IMR-90 (cell line): ENCODE data around the gene KCNQ1. TPM values are rescaled to one million over a fixed set of nuclear protein-coding genes. Genes with fewer than 3 reads are reported as not detected.

ENCODE experiments used
- ATAC-seq: fragments of 200-7000 bp; cut with Tn5 transposase; 2 replicates; pipeline ENCODE4 v1.9.1; 2020; ENCODE audit warnings: low read depth, mild to moderate bottlenecking, moderate library complexity
- BruUV-seq: library from RNA; stranded (reverse); fragments of 400-500 nt; replicated peaks from 2 replicates; lab custom pipeline; 2021; lab: Mats Ljungman, UMichigan
- CTCF ChIA-PET: fragments of 300-600 bp; formaldehyde crosslinking; extraction: SDS; loops from one replicate; lab custom pipeline; 2021; ENCODE audit warnings: antibody characterized with exemption; lab: Yijun Ruan, JAX
- POLR2A ChIA-PET: fragments of 300-600 bp; sonication (Branson Sonifier 250); formaldehyde crosslinking; loops from one replicate; lab custom pipeline; 2022; ENCODE audit warnings: antibody characterized with exemption; ENCODE audit not compliant: unreplicated experiment; lab: Charles Lee
- DNase-seq: peaks from one replicate; pipeline ENCODE4 v3.0.0; 2013
- H2AFZ ChIP-seq: replicated peaks from 2 replicates; pipeline ENCODE3; 2013; ENCODE audit warnings: low read length, mild to moderate bottlenecking; ENCODE audit not compliant: poor library complexity
- H2AK5ac ChIP-seq: 2 replicates; pipeline ENCODE4 v1.6.1; 2013; ENCODE audit warnings: low read depth, low read length, inconsistent platforms
- H2AK9ac ChIP-seq: replicated peaks from 2 replicates; pipeline ENCODE3; 2013; ENCODE audit warnings: mild to moderate bottlenecking, low read depth, low read length, moderate library complexity; ENCODE audit not compliant: poor library complexity
- H2BK120ac ChIP-seq: 2 replicates; pipeline ENCODE4 v1.6.1; 2013; ENCODE audit warnings: low read depth, low read length, inconsistent platforms
- H2BK15ac ChIP-seq: 3 replicates; pipeline ENCODE4 v1.6.1; 2013; ENCODE audit warnings: low read depth, low read length, inconsistent platforms
- H2BK20ac ChIP-seq: 2 replicates; pipeline ENCODE4 v1.6.1; 2013; ENCODE audit warnings: low read depth, mild to moderate bottlenecking, inconsistent platforms, low read length, moderate library complexity
- H2BK5ac ChIP-seq: 2 replicates; pipeline ENCODE4 v1.6.1; 2013; ENCODE audit warnings: mild to moderate bottlenecking, low read depth, low read length, inconsistent platforms; ENCODE audit not compliant: poor library complexity, severe bottlenecking
- H3K14ac ChIP-seq: replicated peaks from 2 replicates; pipeline ENCODE4 v1.6.1; 2013; ENCODE audit warnings: low read depth, low read length, inconsistent platforms
- H3K18ac ChIP-seq: 2 replicates; pipeline ENCODE4 v1.6.1; 2013; ENCODE audit warnings: low read depth, low read length, control low read depth
- H3K23ac ChIP-seq: 2 replicates; pipeline ENCODE4 v1.6.1; 2013; ENCODE audit warnings: low read depth, low read length, inconsistent platforms
- H3K27ac ChIP-seq: 2 replicates; pipeline ENCODE4 v1.5.1; 2013; ENCODE audit warnings: mild to moderate bottlenecking, control low read depth, low read length; ENCODE audit not compliant: insufficient read depth
- H3K27me3 ChIP-seq: 2 replicates; pipeline ENCODE4 v1.6.1; 2013; ENCODE audit warnings: low read length; ENCODE audit not compliant: control insufficient read depth, insufficient read depth
- H3K36me3 ChIP-seq: 2 replicates; pipeline ENCODE4 v1.6.1; 2013; ENCODE audit warnings: low read length, mixed read lengths; ENCODE audit not compliant: control insufficient read depth, insufficient read depth
- H3K4ac ChIP-seq: 2 replicates; pipeline ENCODE4 v1.6.1; 2013; ENCODE audit warnings: low read depth, low read length, inconsistent platforms
- H3K4me1 ChIP-seq: 2 replicates; pipeline ENCODE4 v1.6.1; 2013; ENCODE audit warnings: low read length, mixed read lengths; ENCODE audit not compliant: control insufficient read depth, insufficient read depth
- H3K4me2 ChIP-seq: 2 replicates; pipeline ENCODE4 v1.6.1; 2013; ENCODE audit warnings: low read depth, mild to moderate bottlenecking, control low read depth, low read length, moderate library complexity
- H3K4me3 ChIP-seq: 2 replicates; pipeline ENCODE4 v1.5.1; 2013; ENCODE audit warnings: low read depth, mild to moderate bottlenecking, control low read depth, low read length, moderate library complexity; ENCODE audit not compliant: insufficient read depth
- H3K56ac ChIP-seq: 2 replicates; pipeline ENCODE4 v1.6.1; 2013; ENCODE audit warnings: low read length, inconsistent platforms; ENCODE audit not compliant: insufficient read depth; ENCODE audit errors: extremely low read depth
- H3K79me1 ChIP-seq, 2 experiments: 2 replicates each; pipeline ENCODE4 v1.6.1; 2013; ENCODE audit warnings: low read length in 2 of 2, inconsistent platforms in 1 of 2, low read depth in 1 of 2
- H3K9ac ChIP-seq: 2 replicates; pipeline ENCODE4 v1.6.1; 2013; ENCODE audit warnings: low read depth, low read length, control low read depth
- H3K9me1 ChIP-seq: 2 replicates; pipeline ENCODE4 v1.6.1; 2013; ENCODE audit warnings: low read length, inconsistent platforms; ENCODE audit not compliant: insufficient read depth
- H3K9me3 ChIP-seq: 2 replicates; pipeline ENCODE4 v1.6.1; 2013; ENCODE audit warnings: low read length; ENCODE audit not compliant: control insufficient read depth, insufficient read depth
- H4K20me1 ChIP-seq: 2 replicates; pipeline ENCODE4 v1.6.1; 2013; ENCODE audit warnings: low read length, inconsistent platforms; ENCODE audit not compliant: insufficient read depth
- H4K5ac ChIP-seq: 2 replicates; pipeline ENCODE4 v1.6.1; 2013; ENCODE audit warnings: mild to moderate bottlenecking, low read depth, low read length, control low read depth
- H4K8ac ChIP-seq, 2 experiments: 2 replicates each; pipeline ENCODE4 v1.6.1; 2013; ENCODE audit warnings: low read depth in 2 of 2, low read length in 2 of 2, control low read depth in 1 of 2, inconsistent platforms in 1 of 2
- H4K91ac ChIP-seq: 2 replicates; pipeline ENCODE4 v1.6.1; 2013; ENCODE audit warnings: low read depth, low read length, inconsistent platforms; ENCODE audit not compliant: insufficient read depth
- CEBPB ChIP-seq: IDR thresholded peaks from 2 replicates; pipeline ENCODE4 v1.6.1; 2012; ENCODE audit warnings: low read depth, low read length, improper control_type of control experiment
- RAD21 ChIP-seq: IDR thresholded peaks from 2 replicates; pipeline ENCODE4 v1.6.1; 2012; ENCODE audit warnings: low read length, improper control_type of control experiment
- RFX5 ChIP-seq: IDR thresholded peaks from 2 replicates; pipeline ENCODE4 v1.8.0; 2012; ENCODE audit warnings: low read depth, mild to moderate bottlenecking, low read length, moderate library complexity
- WGBS, 2 experiments: methylation state at CpG; one replicate each; pipeline versions ENCODE4 v1.1.5 to v1.1.7; 2013; ENCODE audit warnings: missing lambda C conversion rate in 2 of 2; ENCODE audit not compliant: insufficient read length in 1 of 2; ENCODE audit errors: extremely low coverage in 2 of 2; 5-methylcytosine and 5-hydroxymethylcytosine counted together
- dilution Hi-C: fragments of 300-500 bp; cut with HindIII; formaldehyde crosslinking; loops from one replicate; pipeline ENCODE4 v1.14.3; 2018; ENCODE audit warnings: low sequenced_read_pairs; ENCODE audit not compliant: unreplicated experiment
- in situ Hi-C: fragments of 300-500 bp; cut with MboI; formaldehyde crosslinking; loops from 3 replicates; pipeline ENCODE4 v1.14.3; 2019; ENCODE audit warnings: low sequenced_read_pairs, inconsistent platforms, mixed read lengths
- intact Hi-C: fragments of 100-400 bp; cut with micrococcal nuclease; formaldehyde crosslinking; loops from 2 replicates; pipeline ENCODE4 v1.10.0; 2022
- polyA plus RNA-seq, 3 experiments: library from polyadenylated mRNA; depleted of rRNA; stranded (reverse); fragments of >200 nt; gene quantifications; 2 replicates each; pipeline ENCODE4 v1.2.3, GENCODE V29; 2012; ENCODE audit warnings: low replicate concordance in 1 of 3
- total RNA-seq: library from RNA; depleted of rRNA; stranded (reverse); fragments of >200 nt; gene quantifications from 2 replicates; pipeline ENCODE4 v1.2.3, GENCODE V29; 2012

The KCNQ1 gene
- total and polyA plus RNA-seq, 2 of the 4 experiments (the other 2 are of a cell fraction): 0.07 TPM; not detected in 1

DNA sequence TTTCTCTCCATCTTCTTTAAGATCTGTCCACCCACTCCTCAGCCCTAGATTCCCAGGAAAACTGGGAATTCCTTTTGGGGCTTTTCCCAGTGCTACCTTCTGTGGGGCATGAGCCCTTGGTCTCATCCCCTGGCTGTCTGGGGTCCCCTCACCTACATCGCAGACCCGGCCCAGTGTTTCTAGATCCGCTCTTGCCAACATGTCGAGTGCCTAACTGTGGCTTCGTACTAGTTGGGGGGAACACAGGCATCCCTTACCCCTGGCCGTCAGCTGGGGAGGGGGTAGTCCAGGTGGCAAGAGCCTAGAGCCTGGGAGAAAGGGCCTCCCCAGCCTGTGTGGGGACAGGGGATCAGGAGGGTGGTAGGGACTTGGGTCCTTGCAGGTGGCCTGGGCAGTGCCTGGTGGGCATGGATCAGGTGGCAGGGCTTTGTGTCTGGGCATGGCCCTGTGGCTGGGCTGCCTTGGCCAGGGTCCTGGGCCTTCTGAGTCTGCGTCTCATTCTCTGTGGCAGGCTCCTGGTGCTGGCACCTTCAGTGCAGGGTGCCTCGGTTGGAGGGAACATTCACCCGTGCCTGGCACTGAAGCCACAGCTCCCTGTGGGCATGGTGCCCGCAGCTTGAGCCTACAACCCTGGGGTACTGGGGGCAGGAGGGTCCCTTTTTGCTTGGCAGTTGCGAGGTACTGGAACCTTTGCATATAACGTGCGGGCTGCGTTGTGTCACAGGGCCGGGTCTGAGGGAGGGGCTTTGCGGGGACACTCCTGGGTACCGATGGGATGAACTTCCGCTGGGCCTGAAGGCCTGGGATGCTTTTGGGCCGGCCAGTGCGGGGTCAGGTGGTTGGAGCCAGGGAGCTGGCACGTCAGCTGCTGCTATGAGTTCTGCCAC lies 4.1 kb downstream of the KCNQ1 start:
- Histone ChIP-seq H4K5ac (no peak overlapping the region), H3K36me3 (no peaks in the 10 kb centered on the region), H4K20me1 (no peaks in the 10 kb centered on the region), H2AK5ac (no peak overlapping the region), H3K79me1 (no peaks in the 10 kb centered on the region), H3K4me2 (no peak overlapping the region), H3K9me1 (no peaks in the 10 kb centered on the region), H4K91ac (no peak overlapping the region), H3K9me3 (no peaks in the 10 kb centered on the region; the same call in 1 of the 2 replicates), H2BK20ac (no peak overlapping the region), H3K27me3 (peaks cover 60% of the 10 kb centered on the region), H3K23ac (no peak overlapping the region), H2AFZ (no peak overlapping the region), H2BK15ac (no peak overlapping the region), H3K56ac (no peak overlapping the region), H3K18ac (no peak overlapping the region), H3K4me3 (no peak overlapping the region), H3K4ac (no peak overlapping the region), H3K9ac (no peak overlapping the region), H2AK9ac (no peak overlapping the region), H3K4me1 (no peaks in the 10 kb centered on the region), H4K8ac (no peak overlapping the region), H3K14ac (no peak overlapping the region), H2BK5ac (no peak overlapping the region), H2BK120ac (no peak overlapping the region), H3K27ac (no peak overlapping the region)
- DNase-seq (no peak), ATAC-seq (no peak)
- BruUV-seq: no TSS peak
- TF ChIP-seq CEBPB: no peak
- no peak for TF ChIP-seq RFX5
- TF ChIP-seq RAD21: no peak
- no CpG with 5 or more reads among the region's 21 CpGs for WGBS, 2 experiments
- CTCF ChIA-PET: no interaction called here
- in situ Hi-C loops: no loop called here
- POLR2A ChIA-PET: no interaction called here
- dilution Hi-C loops: no loop called here
- intact Hi-C loops: no loop called here
